ENCODE results near the gene C3orf52.

C3orf52 gene

GRCh38 chr3:112138219-112138969, 52.2 kb downstream of the C3orf52 start:
- DNase-seq = no peak

DNA sequence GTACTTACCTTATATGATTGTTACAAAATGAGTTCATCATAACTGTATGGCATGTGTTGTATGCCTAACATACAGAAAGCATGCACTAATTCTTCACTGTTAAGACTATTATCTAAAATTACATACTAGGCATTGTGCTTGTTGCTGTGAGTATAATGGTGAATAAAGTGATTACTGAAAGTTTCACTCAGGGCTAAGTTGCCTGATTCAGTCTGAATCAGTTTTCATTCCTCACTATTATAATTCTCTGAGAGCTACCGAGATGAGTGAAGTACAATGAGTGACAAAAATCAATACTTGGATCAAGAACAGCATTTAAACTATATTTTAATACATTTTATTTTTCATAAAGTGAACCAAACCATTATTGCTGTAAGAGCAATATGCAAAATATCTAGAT, 54.4 kb downstream of the C3orf52 start:
- no peak for DNase-seq

DNA sequence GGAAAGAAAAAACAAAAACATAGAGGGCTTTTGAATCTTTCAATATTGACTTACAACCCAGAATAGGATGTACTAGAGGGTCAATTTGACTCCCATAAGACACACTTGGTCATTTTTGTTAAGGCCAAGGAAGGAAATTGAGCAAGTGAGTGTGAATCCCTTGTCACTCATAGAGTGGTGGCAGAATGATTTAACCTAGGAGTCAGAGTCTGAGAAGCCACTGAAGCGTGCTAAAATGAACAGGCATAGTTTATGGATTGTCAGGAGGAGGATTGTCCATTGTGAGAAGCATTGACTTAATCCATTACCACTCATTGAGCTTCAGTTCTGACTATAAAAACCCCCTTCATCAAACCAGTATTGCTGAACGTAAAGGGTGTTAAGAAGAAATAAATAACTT, 55.1 kb downstream of the C3orf52 start:
- no peak for DNase-seq

GRCh38 chr3:112143251-112143650, 57.1 kb downstream of the C3orf52 start:
- DNase-seq = no peak

GRCh38 chr3:112143689-112144088, 57.5 kb downstream of the C3orf52 start:
- no peak for DNase-seq

DNA sequence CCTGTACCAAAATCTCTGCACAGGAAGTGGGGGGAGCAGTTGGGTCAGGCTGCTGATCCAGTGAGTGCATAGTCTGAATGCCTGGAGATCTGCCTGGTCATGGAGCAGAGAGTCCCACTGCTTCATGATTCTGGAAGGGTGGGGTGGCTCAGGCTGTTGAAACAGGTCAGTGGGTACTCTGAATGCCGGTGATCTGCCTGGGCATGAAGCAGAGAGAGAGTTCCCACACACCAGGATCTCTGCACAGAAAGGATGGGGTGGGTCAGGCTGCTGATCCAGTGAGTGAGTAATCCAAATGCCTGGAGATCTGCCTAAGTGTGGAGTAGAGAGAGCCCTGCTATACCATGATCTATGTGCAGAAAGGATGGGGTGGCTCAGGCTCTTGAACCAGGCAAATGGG, 62.9 kb downstream of the C3orf52 start:
- DNase-seq = no peak

DNA sequence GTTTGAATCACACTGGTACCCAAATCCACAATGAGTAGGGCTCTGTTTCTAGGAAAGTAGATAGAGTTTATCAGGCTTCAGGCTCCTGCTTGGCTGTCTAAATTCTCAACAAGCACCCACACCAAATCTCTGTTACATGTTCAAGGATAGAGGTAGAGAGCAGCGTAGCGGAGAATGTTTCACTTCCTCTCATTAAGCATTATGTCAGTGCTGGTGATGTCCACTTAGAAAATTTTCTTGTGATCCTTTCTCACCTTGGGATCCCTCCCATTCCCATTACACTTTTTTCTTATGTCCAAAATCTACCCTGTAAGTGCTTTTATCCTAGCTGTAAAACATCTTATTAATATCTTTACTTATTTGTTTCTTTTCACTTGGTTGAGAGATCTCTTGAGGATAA, 81.6 kb downstream of the C3orf52 start:
- no peak for DNase-seq

All from RPMI8226 (cell line).